ENCODE measurements around the gene RC3H1.
"Not testable (repeated sequence)": the region's sequence is repeated elsewhere in the genome, so short reads cannot be mapped to it uniquely, and the experiment has no call there.

Gene RC3H1

GRCh38 chr1:173946380-173946921 lies 75.7 kb downstream of the RC3H1 start:
- no peak for DNase-seq

- peak; percentile 2 for DNase-seq
These were observed 85.1 kb downstream of the RC3H1 start for GRCh38 chr1:173937062-173937461.

GRCh38 chr1:173934440-173934839 lies 87.7 kb downstream of the RC3H1 start:
- no peak for DNase-seq

GRCh38 chr1:173930541-173930940 lies 91.6 kb downstream of the RC3H1 start:
- DNase-seq = not testable (repeated sequence)

- no peak for DNase-seq
These were observed 96.6 kb downstream of the RC3H1 start for GRCh38 chr1:173925306-173926242.

- no peak for DNase-seq
These were observed 101.3 kb downstream of the RC3H1 start for GRCh38 chr1:173920861-173921260.

- no peak for DNase-seq
These were observed 104.3 kb downstream of the RC3H1 start for GRCh38 chr1:173917635-173918493.

GRCh38 chr1:173917149-173917548 lies 105.0 kb downstream of the RC3H1 start, which contains the start of gene SERPINC1:
Gene SERPINC1 (minus strand): TSS chr1:173917327. CDS start chr1:173917259, 68 bp downstream.
- no peak for DNase-seq

- DNase-seq = no peak
These were observed 105.5 kb downstream of the RC3H1 start for GRCh38 chr1:173916667-173917066.

- no peak for DNase-seq
These were observed 106.6 kb downstream of the RC3H1 start for GRCh38 chr1:173915596-173915995.

- peak; percentile 26 for DNase-seq
These were observed 107.7 kb downstream of the RC3H1 start for GRCh38 chr1:173914366-173914871.

- no peak for DNase-seq
These were observed 109.0 kb downstream of the RC3H1 start for GRCh38 chr1:173913111-173913510.

GRCh38 chr1:173903827-173904531 lies 118.2 kb downstream of the RC3H1 start:
- DNase-seq = no peak

GRCh38 chr1:173900992-173901391 lies 121.2 kb downstream of the RC3H1 start:
- DNase-seq = no peak

- no peak for DNase-seq
These were observed 121.7 kb downstream of the RC3H1 start for GRCh38 chr1:173900427-173900826.

GRCh38 chr1:173894189-173894588 lies 128.0 kb downstream of the RC3H1 start:
- no peak for DNase-seq

- DNase-seq = peak; percentile 42
These were observed 128.5 kb downstream of the RC3H1 start for GRCh38 chr1:173893611-173894010.

- no peak for DNase-seq
These were observed 132.3 kb downstream of the RC3H1 start for GRCh38 chr1:173889885-173890284.

- DNase-seq = no peak
These were observed 133.4 kb downstream of the RC3H1 start for GRCh38 chr1:173888749-173889148.

GRCh38 chr1:173887627-173888026 lies 134.5 kb downstream of the RC3H1 start:
- DNase-seq = no peak

GRCh38 chr1:173886746-173887611 lies 135.2 kb downstream of the RC3H1 start:
- DNase-seq = no peak
